ENCODE results near the gene SPRY2. TPM values are rescaled to one million over a fixed set of nuclear protein-coding genes. Genes with fewer than 3 reads are reported as not detected.
A peak's percentile ranks its signal among the peaks of the same experiment; 100 is the strongest.

Gene SPRY2
- total and polyA plus RNA-seq, 2 of the 13 experiments (the other 11 are each of a cell fraction or from before 2014, with no cell fraction given): 7.4 to 25.1 TPM

DNA sequence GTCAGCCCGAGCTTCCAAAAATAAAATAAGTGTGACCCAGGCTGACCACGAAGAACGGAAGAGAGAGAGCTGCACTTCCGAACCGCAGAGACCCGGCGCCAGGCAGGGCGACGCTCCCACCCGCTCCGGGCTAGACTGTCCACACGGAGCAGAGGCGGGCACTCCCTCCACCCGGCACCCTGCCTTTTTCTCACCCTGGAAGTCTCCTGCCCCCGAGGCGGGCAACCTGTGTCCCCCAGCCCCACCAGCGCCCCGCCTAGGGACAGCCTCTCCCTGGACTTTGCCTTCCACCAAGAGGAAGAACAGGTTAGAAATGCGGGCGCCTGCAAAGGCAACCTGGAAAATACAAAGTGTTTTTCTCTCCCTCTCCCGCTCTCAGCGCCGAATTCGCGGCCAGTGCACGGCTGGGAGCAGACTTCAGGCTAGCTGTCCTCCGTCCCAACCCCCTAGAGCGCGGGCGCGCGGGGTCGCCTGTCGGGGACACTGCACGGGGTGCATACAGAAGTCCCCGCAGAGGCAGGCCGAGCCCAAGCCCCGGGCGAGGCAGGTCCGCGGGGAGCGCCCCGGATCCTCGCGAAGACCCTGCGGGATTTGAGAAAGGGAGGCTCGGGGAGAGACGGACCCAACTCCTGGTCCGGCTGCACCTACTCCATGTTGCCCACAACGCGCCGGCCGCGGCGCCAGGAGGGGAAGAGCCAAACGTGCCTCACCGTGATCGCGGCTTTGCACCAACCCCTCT is 845 bp downstream of the SPRY2 start (continued):
- TF ChIP-seq, protein P1, sequence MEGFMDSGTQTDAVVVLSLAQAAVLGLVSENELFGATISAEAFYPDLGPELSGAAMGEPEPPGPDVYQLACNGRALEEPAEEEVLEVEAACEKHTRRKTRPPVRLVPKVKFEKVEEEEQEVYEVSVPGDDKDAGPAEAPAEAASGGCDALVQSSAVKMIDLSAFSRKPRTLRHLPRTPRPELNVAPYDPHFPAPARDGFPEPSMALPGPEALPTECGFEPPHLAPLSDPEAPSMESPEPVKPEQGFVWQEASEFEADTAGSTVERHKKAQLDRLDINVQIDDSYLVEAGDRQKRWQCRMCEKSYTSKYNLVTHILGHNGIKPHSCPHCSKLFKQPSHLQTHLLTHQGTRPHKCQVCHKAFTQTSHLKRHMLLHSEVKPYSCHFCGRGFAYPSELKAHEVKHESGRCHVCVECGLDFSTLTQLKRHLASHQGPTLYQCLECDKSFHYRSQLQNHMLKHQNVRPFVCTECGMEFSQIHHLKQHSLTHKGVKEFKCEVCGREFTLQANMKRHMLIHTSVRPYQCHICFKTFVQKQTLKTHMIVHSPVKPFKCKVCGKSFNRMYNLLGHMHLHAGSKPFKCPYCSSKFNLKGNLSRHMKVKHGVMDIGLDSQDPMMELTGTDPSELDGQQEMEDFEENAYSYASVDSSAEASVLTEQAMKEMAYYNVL (CRISPR knock-in tag; IDR thresholded peaks at IDR 0.05; ENCODE audit: borderline replicate concordance): no peak
- TF ChIP-seq, protein P2, sequence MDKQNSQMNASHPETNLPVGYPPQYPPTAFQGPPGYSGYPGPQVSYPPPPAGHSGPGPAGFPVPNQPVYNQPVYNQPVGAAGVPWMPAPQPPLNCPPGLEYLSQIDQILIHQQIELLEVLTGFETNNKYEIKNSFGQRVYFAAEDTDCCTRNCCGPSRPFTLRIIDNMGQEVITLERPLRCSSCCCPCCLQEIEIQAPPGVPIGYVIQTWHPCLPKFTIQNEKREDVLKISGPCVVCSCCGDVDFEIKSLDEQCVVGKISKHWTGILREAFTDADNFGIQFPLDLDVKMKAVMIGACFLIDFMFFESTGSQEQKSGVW (CRISPR knock-in tag; IDR thresholded peaks at IDR 0.05; ENCODE audit: borderline replicate concordance): no peak
- no peak for TF ChIP-seq PTBP1 (IDR thresholded peaks at IDR 0.05; ENCODE audit: low read depth, low read length, poor library complexity, severe bottlenecking)
- TF ChIP-seq HDAC6 (IDR thresholded peaks at IDR 0.05; ENCODE audit: low read depth, low read length): no peak
- no peak for TF ChIP-seq PRPF4 (IDR thresholded peaks at IDR 0.05; ENCODE audit: low read depth, low read length, poor library complexity, severe bottlenecking)
- TF ChIP-seq PHF8 (CRISPR knock-in tag; IDR thresholded peaks at IDR 0.05): peak; percentile 78; the same call in 1 of the 2 replicates
- no peak for TF ChIP-seq CREM (IDR thresholded peaks at IDR 0.05)
- no peak for TF ChIP-seq CREM (CRISPR knock-in tag; IDR thresholded peaks at IDR 0.05)
- no peak for TF ChIP-seq SIN3B (IDR thresholded peaks at IDR 0.05; ENCODE audit: low read length)
- TF ChIP-seq ZNF761 (CRISPR knock-in tag; conservative IDR thresholded peaks at IDR 0.05): no peak
- TF ChIP-seq ZNF260 (CRISPR knock-in tag; IDR thresholded peaks at IDR 0.05; ENCODE audit: borderline replicate concordance, low read depth): no peak
- no peak for TF ChIP-seq ZNF331 (CRISPR knock-in tag; IDR thresholded peaks at IDR 0.05)
- TF ChIP-seq ZSCAN12 (CRISPR knock-in tag; IDR thresholded peaks at IDR 0.05): no peak
- TF ChIP-seq RXRB (CRISPR knock-in tag; IDR thresholded peaks at IDR 0.05; ENCODE audit: borderline replicate concordance): no peak
- TF ChIP-seq, protein P3, sequence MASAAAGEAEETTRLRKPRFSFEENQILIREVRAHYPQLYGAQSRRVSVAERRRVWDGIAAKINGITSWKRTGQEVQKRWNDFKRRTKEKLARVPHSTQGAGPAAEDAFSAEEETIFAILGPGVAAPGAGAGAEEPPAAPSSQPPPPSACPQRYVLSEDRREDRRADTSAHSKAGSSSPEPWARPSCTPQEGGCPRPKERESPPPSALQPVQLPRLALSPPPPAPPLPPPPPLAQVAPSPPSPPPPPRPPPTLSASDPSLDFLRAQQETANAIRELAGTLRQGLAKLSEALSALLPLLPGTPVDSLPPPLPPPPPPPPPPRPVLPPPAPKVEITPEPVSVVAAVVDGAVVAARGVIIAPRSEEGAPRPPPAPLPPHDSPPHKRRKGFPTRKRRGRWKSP (CRISPR knock-in tag; IDR thresholded peaks at IDR 0.05): peak; percentile 87
- no peak for TF ChIP-seq MEIS1 (CRISPR knock-in tag; IDR thresholded peaks at IDR 0.05; ENCODE audit: borderline replicate concordance)
- no peak for TF ChIP-seq MIER3 (CRISPR knock-in tag; IDR thresholded peaks at IDR 0.05; ENCODE audit: borderline replicate concordance)
- no peak for TF ChIP-seq MTA3 (CRISPR knock-in tag; IDR thresholded peaks at IDR 0.05)
- no peak for TF ChIP-seq ZNF660 (CRISPR knock-in tag; IDR thresholded peaks at IDR 0.05; ENCODE audit: borderline replicate concordance, low read depth)
- TF ChIP-seq RFXAP (CRISPR knock-in tag; IDR thresholded peaks at IDR 0.05; ENCODE audit: borderline replicate concordance): peak; percentile 42; the same call in 1 of the 2 replicates
- no peak for TF ChIP-seq ZNF496 (CRISPR knock-in tag; IDR thresholded peaks at IDR 0.05; ENCODE audit: insufficient replicate concordance)
- no peak for TF ChIP-seq SMARCE1 (IDR thresholded peaks at IDR 0.05; ENCODE audit: borderline replicate concordance)
- no peak for TF ChIP-seq MTA1 (CRISPR knock-in tag; IDR thresholded peaks at IDR 0.05; ENCODE audit: borderline replicate concordance)

Measured in HepG2 (cell line).